Stomach (tissue), 9 donors: Measurements from ENCODE around the gene RBM19. TPM values are rescaled to one million over a fixed set of nuclear protein-coding genes. Genes with fewer than 3 reads are reported as not detected.
"Not testable (repeated sequence)": the region's sequence is repeated elsewhere in the genome, so short reads cannot be mapped to it uniquely, and the experiment has no call there.

Source experiments
- DNase-seq, 2 donors: peaks; one replicate each; pipeline versions ENCODE4 v3.0.0 to v3.0.0-alpha.2; 2013 to 2019
- H3K27ac ChIP-seq, 5 donors: fragments of 200-600 bp in 4 of 5; sonication (generic) in 4 of 5; one replicate each; pipeline ENCODE4 v1.5.1; 2013 to 2019; ENCODE audit warnings: mild to moderate bottlenecking in 1 of 5, moderate library complexity in 1 of 5
- H3K27me3 ChIP-seq, 3 donors: fragments of 200-600 bp; sonication (generic); one replicate each; pipeline ENCODE4 v1.5.1; 2017 to 2019; ENCODE audit warnings: mixed run types in 1 of 3
- H3K36me3 ChIP-seq, 4 donors: fragments of 200-600 bp; sonication (generic); 1 replicate in 3 of 4; 2 replicates in 1 of 4; pipeline ENCODE4 v1.5.1; 2016 to 2019
- H3K4me1 ChIP-seq, 4 donors: fragments of 200-600 bp; sonication (generic); one replicate each; pipeline ENCODE4 v1.5.1; 2016 to 2019
- H3K4me3 ChIP-seq, 4 donors: fragments of 200-600 bp; sonication (generic) in 3 of 4; one replicate each; pipeline ENCODE4 v1.5.1; 2016 to 2019; ENCODE audit warnings: mild to moderate bottlenecking in 1 of 4
- H3K9me3 ChIP-seq, 4 donors: fragments of 200-600 bp; sonication (generic); one replicate each; pipeline ENCODE4 v1.5.1; 2016 to 2019
- EP300 ChIP-seq: sonication (generic); formaldehyde crosslinking; IDR thresholded peaks from one replicate; pipeline ENCODE4 v1.6.1; 2017; ENCODE audit warnings: antibody characterized with exemption
- POLR2A ChIP-seq, 4 donors: fragments of 450-650 bp; IDR thresholded peaks; one replicate each; pipeline ENCODE4 v1.6.1; 2016; ENCODE audit warnings: antibody characterized with exemption in 4 of 4, control low read depth in 2 of 4, mild to moderate bottlenecking in 1 of 4, moderate library complexity in 1 of 4
- POLR2AphosphoS5 ChIP-seq, 3 donors: sonication (generic); formaldehyde crosslinking; IDR thresholded peaks; one replicate each; pipeline ENCODE4 v1.6.1; 2016; ENCODE audit warnings: antibody characterized with exemption in 3 of 3
- WGBS, 5 donors: extraction: QIAGEN DNeasy Blood & Tissue Kit in 3 of 5; methylation state at CpG; one replicate each; pipeline versions ENCODE4 v1.1.5 to v1.1.7; 2013 to 2018; 5-methylcytosine and 5-hydroxymethylcytosine counted together
- intact Hi-C: fragments of 100-400 bp; cut with DNase I; formaldehyde crosslinking; loops from one replicate; pipeline ENCODE4 v1.15.1; 2023; ENCODE audit warnings: low total_unique reads
- polyA plus RNA-seq, 3 donors: library from polyadenylated mRNA; stranded (reverse); fragments of 200-250 nt; gene quantifications; one replicate each; pipeline ENCODE4 v1.2.3, GENCODE V29; 2013
- total RNA-seq, 5 donors: library from RNA; depleted of rRNA; stranded (reverse); fragments of >200 nt; gene quantifications; one replicate each; pipeline versions ENCODE4 v1.1.0 to v1.2.3, GENCODE V29; 2014 to 2016
- TF ChIP-seq, protein P1 (sequence below), 7 experiments: fragments of 450-650 bp in 4 of 7; fragments of 200-600 bp in 3 of 7; sonication (generic) in 3 of 7; IDR thresholded peaks; one replicate each; pipeline ENCODE4 v1.5.1; 2016 to 2019; ENCODE audit warnings: antibody characterized with exemption in 7 of 7, control low read depth in 2 of 7, mild to moderate bottlenecking in 1 of 7
- donor health status: healthy with polysubstance abuse.
- donor health status: Bipolar disorder and iron deficiency.
- donor health status: healthy.

The RBM19 gene
- total and polyA plus RNA-seq, 8 donors = 8.1 to 109 (median 27.3) TPM

- H3K27ac ChIP-seq = no peak overlapping the region
- H3K4me1 ChIP-seq = no peaks in the 10 kb centered on the region
- TF ChIP-seq, protein P1, sequence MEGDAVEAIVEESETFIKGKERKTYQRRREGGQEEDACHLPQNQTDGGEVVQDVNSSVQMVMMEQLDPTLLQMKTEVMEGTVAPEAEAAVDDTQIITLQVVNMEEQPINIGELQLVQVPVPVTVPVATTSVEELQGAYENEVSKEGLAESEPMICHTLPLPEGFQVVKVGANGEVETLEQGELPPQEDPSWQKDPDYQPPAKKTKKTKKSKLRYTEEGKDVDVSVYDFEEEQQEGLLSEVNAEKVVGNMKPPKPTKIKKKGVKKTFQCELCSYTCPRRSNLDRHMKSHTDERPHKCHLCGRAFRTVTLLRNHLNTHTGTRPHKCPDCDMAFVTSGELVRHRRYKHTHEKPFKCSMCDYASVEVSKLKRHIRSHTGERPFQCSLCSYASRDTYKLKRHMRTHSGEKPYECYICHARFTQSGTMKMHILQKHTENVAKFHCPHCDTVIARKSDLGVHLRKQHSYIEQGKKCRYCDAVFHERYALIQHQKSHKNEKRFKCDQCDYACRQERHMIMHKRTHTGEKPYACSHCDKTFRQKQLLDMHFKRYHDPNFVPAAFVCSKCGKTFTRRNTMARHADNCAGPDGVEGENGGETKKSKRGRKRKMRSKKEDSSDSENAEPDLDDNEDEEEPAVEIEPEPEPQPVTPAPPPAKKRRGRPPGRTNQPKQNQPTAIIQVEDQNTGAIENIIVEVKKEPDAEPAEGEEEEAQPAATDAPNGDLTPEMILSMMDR (IDR thresholded peaks at IDR 0.05) = no peak
- TF ChIP-seq POLR2A (IDR thresholded peaks at IDR 0.05) (no peak), EP300 (no peak), POLR2AphosphoS5 (IDR thresholded peaks at IDR 0.05) (no peak)
- H3K9me3 ChIP-seq = no peaks in the 10 kb centered on the region
- WGBS, 5 donors = 20 to 29% (median 25%) methylated on average over 7 of the region's 7 CpGs
- peaks cover 0 to 86% (median 6%) of the 10 kb centered on the region in 3 donors for H3K27me3 ChIP-seq
- no peaks in the 10 kb centered on the region for H3K36me3 ChIP-seq
- DNase-seq = no peak
- no peak overlapping the region for H3K4me3 ChIP-seq
- intact Hi-C loops = no loop called here
Observed at GRCh38 chr12:113996026-113996425, 29.9 kb upstream of the RBM19 start.

DNA sequence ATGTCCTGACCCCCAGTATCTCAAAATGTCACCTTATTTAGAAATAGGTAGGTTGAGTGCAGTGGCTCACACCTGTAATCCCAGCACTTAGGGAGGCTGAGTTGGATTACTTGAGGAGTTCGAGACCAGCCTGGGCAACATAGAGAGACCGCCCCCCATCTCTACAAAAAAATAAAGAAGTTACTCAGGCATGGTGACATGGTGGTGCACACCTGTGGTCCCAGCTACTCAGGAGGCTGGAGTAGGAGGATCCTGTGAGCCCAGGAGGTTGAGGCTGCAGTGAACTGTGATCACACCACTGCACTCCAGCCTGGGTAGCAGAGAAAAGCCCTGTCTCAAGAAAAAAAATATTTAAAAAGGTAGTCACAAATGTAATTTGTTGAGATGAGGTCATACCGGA, 27.9 kb upstream of the RBM19 start:
- no peak for TF ChIP-seq POLR2AphosphoS5 (IDR thresholded peaks at IDR 0.05)
- TF ChIP-seq, protein P1 (IDR thresholded peaks at IDR 0.05) = no peak
- no peak for TF ChIP-seq EP300
- no peak for TF ChIP-seq POLR2A (IDR thresholded peaks at IDR 0.05)
- H3K27me3 ChIP-seq = peaks cover 0 to 85% (median 9%) of the 10 kb centered on the region in 3 donors

DNA sequence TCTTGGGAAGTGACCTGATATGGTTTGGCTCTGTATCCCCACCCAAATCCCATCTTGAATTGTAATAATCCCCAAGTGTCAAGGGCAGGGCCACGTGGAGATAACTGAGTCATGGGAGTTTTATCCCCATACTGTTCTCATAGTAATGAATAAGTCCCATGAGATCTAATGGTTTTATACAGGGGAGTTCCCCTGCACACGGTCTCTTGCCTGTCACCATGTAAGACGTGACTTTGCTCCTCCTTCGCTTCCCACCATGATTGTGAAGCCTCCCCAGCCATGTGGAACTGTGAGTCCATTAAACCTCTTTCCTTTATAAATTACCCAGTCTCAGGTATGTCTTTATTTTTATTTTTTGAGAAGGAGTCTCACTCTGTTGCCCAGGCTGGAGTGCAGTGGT, 26.6 kb upstream of the RBM19 start:
- H3K4me3 ChIP-seq, intact Hi-C loops, H3K4me1 ChIP-seq, H3K27ac ChIP-seq, H3K9me3 ChIP-seq, DNase-seq, H3K36me3 ChIP-seq: not testable (repeated sequence)
- WGBS, 5 donors = 64 to 78% (median 67%) methylated on average over 4 of the region's 4 CpGs
- peaks cover 0 to 79% (median 11%) of the 10 kb centered on the region in 3 donors for H3K27me3 ChIP-seq

More for the DNA sequence above, 27.9 kb upstream of the RBM19 start:
- H3K4me3 ChIP-seq = no peak overlapping the region
- no peaks in the 10 kb centered on the region for H3K36me3 ChIP-seq
- intact Hi-C loops = no loop called here
- no peak for DNase-seq
- H3K9me3 ChIP-seq = no peaks in the 10 kb centered on the region
- 78 to 87% (median 83%) methylated on average over 3 of the region's 3 CpGs for WGBS, 5 donors
- no peak overlapping the region for H3K27ac ChIP-seq
- no peaks in the 10 kb centered on the region for H3K4me1 ChIP-seq

DNA sequence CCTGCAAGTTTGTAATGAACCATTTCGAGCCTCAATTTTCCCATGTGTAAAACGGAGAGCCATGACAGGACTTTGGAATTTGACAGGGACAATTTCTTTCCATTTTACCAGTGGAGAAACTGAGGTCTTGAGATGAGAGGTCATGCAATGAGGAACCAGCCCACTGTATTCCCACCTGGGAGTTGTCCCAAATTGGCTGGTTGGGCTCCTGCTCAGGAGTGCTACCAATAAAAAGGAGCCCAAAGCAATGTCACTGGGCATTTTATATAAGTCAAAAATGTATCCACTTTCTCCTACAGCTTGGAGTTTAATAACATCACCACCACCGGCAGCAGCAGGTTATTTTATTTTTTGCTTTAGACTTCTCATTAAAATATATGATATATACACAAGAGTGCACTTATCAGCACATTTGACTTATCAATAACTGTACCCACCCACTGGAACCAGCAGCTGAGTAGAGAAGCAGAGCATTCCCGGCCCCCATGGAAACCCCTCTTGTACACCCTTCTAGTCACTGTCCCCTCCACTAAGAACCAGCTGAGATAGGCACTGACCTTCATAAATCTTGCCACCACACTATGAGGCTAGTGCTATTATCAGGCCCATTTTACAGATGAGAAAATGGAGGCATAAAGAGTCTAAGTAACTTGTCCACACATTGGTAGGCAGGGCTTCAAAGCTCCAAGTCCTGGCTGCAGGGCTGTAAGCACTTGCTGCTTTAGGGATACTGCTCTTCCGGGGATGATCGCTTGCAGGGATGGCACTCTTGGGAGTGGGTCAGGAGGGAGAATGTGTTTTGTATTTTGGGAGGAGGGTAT, 25.3 kb upstream of the RBM19 start:
- no peak for DNase-seq
- H3K4me1 ChIP-seq = no peaks in the 10 kb centered on the region
- TF ChIP-seq EP300 (no peak), POLR2AphosphoS5 (IDR thresholded peaks at IDR 0.05) (no peak)
- TF ChIP-seq, protein P1 (IDR thresholded peaks at IDR 0.05) = no peak
- H3K27ac ChIP-seq = no peak overlapping the region
- no peak overlapping the region for H3K4me3 ChIP-seq
- no peaks in the 10 kb centered on the region for H3K36me3 ChIP-seq
- 57 to 84% (median 69%) methylated on average over 6 of the region's 6 CpGs for WGBS, 5 donors
- H3K9me3 ChIP-seq = no peaks in the 10 kb centered on the region
- H3K27me3 ChIP-seq = peaks cover 0 to 80% (median 11%) of the 10 kb centered on the region in 3 donors
- intact Hi-C loops = no loop called here
